HG03457 (cell line): ENCODE measurements around the gene MLIP.

Source experiments
- ATAC-seq: cut with Tn5 transposase; IDR thresholded peaks from one replicate; pipeline ENCODE4 v1.9.1; 2021; ENCODE audit warnings: moderate number of reproducible peaks; ENCODE audit not compliant: unreplicated experiment

MLIP gene

GRCh38 chr6:54273214-54273820, 162.1 kb downstream of the MLIP start:
- no peak for ATAC-seq

GRCh38 chr6:54274383-54274782, 163.1 kb downstream of the MLIP start:
- no peak for ATAC-seq

- ATAC-seq, result no peak
Measured at GRCh38 chr6:54282186-54282585, 170.9 kb downstream of the MLIP start.

- no peak for ATAC-seq
Measured at GRCh38 chr6:54284161-54284860, 173.1 kb downstream of the MLIP start.

GRCh38 chr6:54285595-54285994, 174.4 kb downstream of the MLIP start:
- no peak for ATAC-seq

GRCh38 chr6:54286141-54286540, 174.9 kb downstream of the MLIP start:
- no peak for ATAC-seq

- no peak for ATAC-seq
Measured at GRCh38 chr6:54288474-54288873, 177.2 kb downstream of the MLIP start.

GRCh38 chr6:54289426-54289825, 178.2 kb downstream of the MLIP start:
- ATAC-seq, result no peak

GRCh38 chr6:54291146-54291545, 179.9 kb downstream of the MLIP start:
- ATAC-seq, result peak; percentile 73

GRCh38 chr6:54291738-54292137, 180.5 kb downstream of the MLIP start:
- ATAC-seq, result peak; percentile 93

GRCh38 chr6:54294965-54295532, 183.8 kb downstream of the MLIP start:
- ATAC-seq, result no peak

GRCh38 chr6:54299542-54300269, 188.5 kb downstream of the MLIP start:
- no peak for ATAC-seq

- ATAC-seq, result no peak
Measured at GRCh38 chr6:54301770-54302169, 190.5 kb downstream of the MLIP start.

GRCh38 chr6:54307439-54307910, 196.2 kb downstream of the MLIP start:
- ATAC-seq, result peak; percentile 80

- peak; percentile 35 for ATAC-seq
Measured at GRCh38 chr6:54308289-54308985, 197.2 kb downstream of the MLIP start, which contains the start of gene TINAG. TSS of gene TINAG (plus strand) at chr6:54308441. CDS start at chr6:54308551, 110 bp downstream.

GRCh38 chr6:54308986-54309315, 197.7 kb downstream of the MLIP start:
- no peak for ATAC-seq

- no peak for ATAC-seq
Measured at GRCh38 chr6:54310377-54311152, 199.3 kb downstream of the MLIP start.

GRCh38 chr6:54315656-54316055, 204.4 kb downstream of the MLIP start:
- no peak for ATAC-seq
